Uterus (tissue), 4 donors: ENCODE results near the gene EID3. TPM values are rescaled to one million over a fixed set of nuclear protein-coding genes. Genes with fewer than 3 reads are reported as not detected.

ENCODE experiments used
- DNase-seq, 2 donors: peaks; one replicate each; pipeline ENCODE4 v3.0.0-alpha.2; 2019 to 2020
- H3K27ac ChIP-seq, 2 donors: fragments of 200-600 bp; sonication (generic); 1 replicate in 1 of 2; 2 replicates in 1 of 2; pipeline ENCODE4 v1.5.1; 2016 to 2018
- H3K27me3 ChIP-seq, 2 donors: fragments of 200-600 bp; sonication (generic); one replicate each; pipeline ENCODE4 v1.5.1; 2018 to 2019; ENCODE audit warnings: control low read depth in 1 of 2
- H3K36me3 ChIP-seq, 2 donors: fragments of 200-600 bp; sonication (generic); one replicate each; pipeline ENCODE4 v1.5.1; 2019; ENCODE audit warnings: control low read depth in 1 of 2
- H3K4me1 ChIP-seq, 2 donors: fragments of 200-600 bp; sonication (generic); one replicate each; pipeline ENCODE4 v1.5.1; 2018 to 2019; ENCODE audit warnings: control low read depth in 1 of 2
- H3K4me3 ChIP-seq, 2 donors: fragments of 200-600 bp; sonication (generic); 1 replicate in 1 of 2; 2 replicates in 1 of 2; pipeline ENCODE4 v1.5.1; 2018 to 2019; ENCODE audit warnings: mild to moderate bottlenecking in 1 of 2
- H3K9me3 ChIP-seq, 2 donors: fragments of 200-600 bp; sonication (generic); one replicate each; pipeline ENCODE4 v1.5.1; 2019; ENCODE audit warnings: control low read depth in 1 of 2
- POLR2A ChIP-seq, 2 donors: fragments of 450-650 bp; IDR thresholded peaks; one replicate each; pipeline ENCODE4 v1.6.1; 2016; ENCODE audit warnings: antibody characterized with exemption in 2 of 2, mild to moderate bottlenecking in 1 of 2, moderate library complexity in 1 of 2
- intact Hi-C: fragments of 100-400 bp; cut with DNase I; formaldehyde crosslinking; loops from one replicate; pipeline ENCODE4 v1.15.1; 2023; ENCODE audit warnings: low total_unique reads
- total RNA-seq, 4 donors: library from RNA; depleted of rRNA in 3 of 4; stranded (reverse); fragments of >200 nt in 3 of 4; gene quantifications; one replicate each; pipeline versions ENCODE4 v1.1.0 to v1.2.4, GENCODE V29; 2014 to 2023
- TF ChIP-seq, protein P1 (sequence below), 4 experiments: fragments of 200-600 bp in 2 of 4; fragments of 450-650 bp in 2 of 4; sonication (generic) in 2 of 4; IDR thresholded peaks; one replicate each; pipeline ENCODE4 v1.5.1; 2016 to 2019; ENCODE audit warnings: antibody characterized with exemption in 4 of 4, mild to moderate bottlenecking in 2 of 4, moderate library complexity in 1 of 4
- donor health status: DM: yes; HTN: yes; CAD: no.

The EID3 gene
- total RNA-seq, 4 donors from 2014 or later = 3.8 to 12.0 (median 10.1) TPM

DNA sequence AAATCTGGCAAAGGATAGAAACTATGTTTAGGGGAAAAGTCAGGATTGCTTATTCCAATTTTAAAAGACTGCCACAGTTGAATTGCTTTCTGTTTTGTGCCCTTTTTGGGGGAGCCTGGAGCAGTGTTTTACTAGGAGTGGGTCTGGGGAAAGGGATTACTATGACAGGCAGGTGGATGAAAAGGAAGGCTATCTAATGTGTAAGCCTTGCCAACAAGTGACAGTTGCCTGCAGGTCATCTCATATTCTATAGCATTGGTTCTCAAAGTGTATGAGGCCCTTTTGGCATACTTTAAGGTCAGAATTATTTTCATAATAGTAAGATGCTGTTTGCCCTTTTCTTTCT lies 4.1 kb downstream of the EID3 start:
- Histone ChIP-seq H3K36me3 (no peaks in the 10 kb centered on the region), H3K4me1 (peaks cover 5 to 9% of the 10 kb centered on the region in 2 donors), H3K27ac (no peak overlapping the region), H3K27me3 (no peaks in the 10 kb centered on the region), H3K4me3 (no peak overlapping the region), H3K9me3 (no peaks in the 10 kb centered on the region)
- TF ChIP-seq, protein P1, sequence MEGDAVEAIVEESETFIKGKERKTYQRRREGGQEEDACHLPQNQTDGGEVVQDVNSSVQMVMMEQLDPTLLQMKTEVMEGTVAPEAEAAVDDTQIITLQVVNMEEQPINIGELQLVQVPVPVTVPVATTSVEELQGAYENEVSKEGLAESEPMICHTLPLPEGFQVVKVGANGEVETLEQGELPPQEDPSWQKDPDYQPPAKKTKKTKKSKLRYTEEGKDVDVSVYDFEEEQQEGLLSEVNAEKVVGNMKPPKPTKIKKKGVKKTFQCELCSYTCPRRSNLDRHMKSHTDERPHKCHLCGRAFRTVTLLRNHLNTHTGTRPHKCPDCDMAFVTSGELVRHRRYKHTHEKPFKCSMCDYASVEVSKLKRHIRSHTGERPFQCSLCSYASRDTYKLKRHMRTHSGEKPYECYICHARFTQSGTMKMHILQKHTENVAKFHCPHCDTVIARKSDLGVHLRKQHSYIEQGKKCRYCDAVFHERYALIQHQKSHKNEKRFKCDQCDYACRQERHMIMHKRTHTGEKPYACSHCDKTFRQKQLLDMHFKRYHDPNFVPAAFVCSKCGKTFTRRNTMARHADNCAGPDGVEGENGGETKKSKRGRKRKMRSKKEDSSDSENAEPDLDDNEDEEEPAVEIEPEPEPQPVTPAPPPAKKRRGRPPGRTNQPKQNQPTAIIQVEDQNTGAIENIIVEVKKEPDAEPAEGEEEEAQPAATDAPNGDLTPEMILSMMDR (IDR thresholded peaks at IDR 0.05) = no peak
- TF ChIP-seq POLR2A (IDR thresholded peaks at IDR 0.05) = no peak
- intact Hi-C loops = no loop called here
- DNase-seq = no peak

DNA sequence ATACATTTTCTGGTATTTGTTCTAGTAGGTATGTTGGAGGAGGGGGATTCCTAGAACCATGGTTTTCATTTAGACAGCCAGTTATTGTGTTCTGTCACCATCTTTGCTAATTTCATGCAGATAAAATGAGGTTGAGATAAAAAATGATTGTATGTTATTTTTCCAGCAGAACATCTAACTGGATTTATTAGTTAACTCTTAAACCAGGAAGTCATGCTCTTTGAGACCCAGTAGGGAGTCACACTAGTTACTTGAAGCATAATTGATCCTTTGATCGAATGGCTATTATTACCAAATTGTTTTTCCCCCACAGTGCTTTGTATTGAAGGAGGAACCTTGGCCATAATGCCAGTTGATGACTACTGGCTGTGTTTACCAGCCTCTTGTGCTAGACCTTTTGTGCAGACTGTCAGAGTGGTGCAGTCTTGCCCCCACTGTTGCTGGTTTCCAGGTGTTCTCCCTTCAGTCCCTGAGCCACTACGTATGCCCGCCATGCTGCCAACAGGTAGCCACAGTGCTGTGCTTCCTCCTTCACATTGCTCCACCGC lies 6.0 kb downstream of the EID3 start:
- H3K27me3 ChIP-seq = no peaks in the 10 kb centered on the region
- TF ChIP-seq POLR2A (IDR thresholded peaks at IDR 0.05) = no peak
- TF ChIP-seq, protein P1 (IDR thresholded peaks at IDR 0.05) = no peak
- intact Hi-C loops = no loop called here
- H3K4me3 ChIP-seq = no peak overlapping the region
- peaks cover 0 to 5% of the 10 kb centered on the region in 2 donors for H3K4me1 ChIP-seq
- H3K9me3 ChIP-seq = no peaks in the 10 kb centered on the region
- no peak overlapping the region for H3K27ac ChIP-seq
- no peak for DNase-seq
- no peaks in the 10 kb centered on the region for H3K36me3 ChIP-seq

DNA sequence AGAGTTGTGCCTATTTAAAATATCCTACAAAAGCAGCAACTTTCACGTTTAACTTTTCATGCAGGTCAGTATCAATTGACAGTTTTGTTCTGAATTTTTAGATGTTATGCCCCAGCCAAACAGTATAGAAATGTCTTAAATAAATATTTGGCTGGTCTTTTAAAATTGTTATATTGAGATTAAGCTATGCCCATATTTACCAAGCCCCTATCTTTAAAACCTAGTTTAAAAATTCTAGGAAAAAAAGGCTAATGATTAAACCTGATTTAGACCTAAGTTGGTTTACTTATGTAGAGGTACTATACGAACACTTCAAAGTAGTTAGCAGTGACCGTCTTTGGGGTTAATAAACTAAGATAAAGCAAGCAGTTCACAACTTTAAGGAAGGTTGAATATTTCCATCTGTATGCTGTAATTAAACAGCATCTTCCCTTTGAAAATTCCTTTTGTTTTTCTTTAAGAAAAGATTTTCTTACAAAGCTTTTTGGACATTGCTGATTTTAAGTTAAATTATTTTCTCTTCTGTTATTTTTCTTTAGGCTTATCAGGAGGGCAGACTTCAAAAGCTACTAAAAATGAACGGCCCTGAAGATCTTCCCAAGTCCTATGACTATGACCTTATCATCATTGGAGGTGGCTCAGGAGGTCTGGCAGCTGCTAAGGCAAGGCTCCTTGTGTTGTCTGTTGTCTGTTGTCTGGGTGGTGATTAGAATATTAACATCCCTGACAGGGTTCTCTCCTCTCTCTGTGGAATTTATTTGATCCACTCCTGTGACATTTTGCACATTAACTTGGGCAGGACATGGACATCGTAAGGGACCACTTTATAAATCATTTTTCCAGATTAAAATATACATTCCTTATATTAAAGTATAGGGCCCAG lies 7.5 kb downstream of the EID3 start:
- intact Hi-C loops = no loop called here
- H3K36me3 ChIP-seq = no peaks in the 10 kb centered on the region
- no peak for DNase-seq

GRCh38 chr12:104312202-104312601 lies 8.7 kb downstream of the EID3 start:
- Histone ChIP-seq H3K27ac (no peak overlapping the region), H3K9me3 (no peaks in the 10 kb centered on the region), H3K4me3 (no peak overlapping the region), H3K36me3 (no peaks in the 10 kb centered on the region), H3K27me3 (no peaks in the 10 kb centered on the region), H3K4me1 (no peaks in the 10 kb centered on the region)
- intact Hi-C loops = no loop called here
- no peak for TF ChIP-seq POLR2A (IDR thresholded peaks at IDR 0.05)
- TF ChIP-seq, protein P1 (IDR thresholded peaks at IDR 0.05) = no peak
- no peak for DNase-seq

More for the DNA sequence above, 7.5 kb downstream of the EID3 start:
- Histone ChIP-seq H3K27ac (no peak overlapping the region), H3K9me3 (no peaks in the 10 kb centered on the region), H3K4me1 (peaks cover 0 to 3% of the 10 kb centered on the region in 2 donors), H3K4me3 (no peak overlapping the region), H3K27me3 (no peaks in the 10 kb centered on the region)
- no peak for TF ChIP-seq POLR2A (IDR thresholded peaks at IDR 0.05)
- TF ChIP-seq, protein P1 (IDR thresholded peaks at IDR 0.05) = no peak

DNA sequence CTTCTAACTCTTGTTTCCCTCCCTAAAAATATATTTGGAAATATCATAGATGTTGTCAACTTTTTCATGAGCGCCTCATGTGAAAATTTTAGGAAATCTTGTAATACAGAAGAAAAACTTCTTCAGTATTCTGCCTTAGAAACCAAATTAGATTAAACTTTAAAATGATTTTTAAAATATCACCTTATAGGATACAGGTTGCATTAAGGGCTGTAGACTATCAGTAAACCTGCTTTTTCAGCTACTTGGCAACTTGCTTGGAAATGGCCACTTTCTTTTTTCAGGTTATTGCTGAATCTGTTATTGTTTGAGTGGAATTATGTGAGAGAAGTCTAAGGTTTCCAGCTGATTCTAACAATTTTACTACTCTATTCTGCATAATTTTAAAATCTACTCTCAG lies 9.1 kb downstream of the EID3 start:
- no peaks in the 10 kb centered on the region for H3K9me3 ChIP-seq
- TF ChIP-seq, protein P1 (IDR thresholded peaks at IDR 0.05) = no peak
- no peak for TF ChIP-seq POLR2A (IDR thresholded peaks at IDR 0.05)
- no peak for DNase-seq
- H3K27ac ChIP-seq = no peak overlapping the region
- no peaks in the 10 kb centered on the region for H3K4me1 ChIP-seq
- no peaks in the 10 kb centered on the region for H3K36me3 ChIP-seq
- intact Hi-C loops = no loop called here
- no peaks in the 10 kb centered on the region for H3K27me3 ChIP-seq
- H3K4me3 ChIP-seq = no peak overlapping the region
